Measurements from ENCODE around the gene TSPAN18.

TSPAN18 gene

GRCh38 chr11:44942029-44942955 lies 215.5 kb downstream of the TSPAN18 start:
- no peak for DNase-seq (ENCODE audit: low read depth)

DNA sequence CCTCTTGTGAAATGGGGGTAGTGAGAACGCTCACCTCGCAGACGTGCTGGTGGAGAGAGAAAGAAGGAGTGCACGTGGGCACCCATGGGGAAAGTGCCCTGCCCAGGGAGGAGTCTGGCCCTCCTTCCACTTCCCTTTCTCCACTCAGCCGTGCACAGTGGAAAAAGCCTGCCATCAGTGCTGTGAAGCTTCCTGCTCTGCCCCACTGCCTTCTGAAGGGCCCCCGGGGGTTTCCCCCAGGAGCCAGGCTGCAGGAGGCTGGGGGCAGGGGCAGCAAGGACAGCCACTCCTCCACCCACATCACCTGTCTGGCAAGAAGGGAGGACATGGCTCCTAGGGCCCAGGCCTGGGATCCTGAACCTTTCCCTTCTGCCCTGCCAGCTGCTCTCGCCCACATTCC lies 216.4 kb downstream of the TSPAN18 start:
- no peak for DNase-seq (ENCODE audit: low read depth)

DNA sequence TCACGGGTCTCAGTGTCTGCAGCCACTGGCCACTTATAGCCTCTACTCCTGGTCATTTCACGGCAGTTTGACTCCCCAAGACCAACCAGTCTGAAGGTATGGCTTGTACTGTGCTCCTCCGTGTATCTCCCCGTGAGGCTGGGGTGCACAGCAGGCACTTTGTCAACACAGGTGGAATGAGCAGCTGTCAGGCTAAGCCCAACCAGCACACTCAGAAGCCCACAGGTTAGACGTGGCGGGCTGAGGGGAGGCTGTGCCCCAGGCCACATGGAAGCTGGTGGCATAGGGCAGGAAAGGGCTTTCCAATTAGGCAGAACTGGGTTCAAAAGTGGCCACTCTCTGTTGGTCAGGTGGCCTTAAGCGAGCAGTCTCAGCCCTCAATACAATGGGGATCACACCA lies 216.9 kb downstream of the TSPAN18 start:
- no peak for DNase-seq (ENCODE audit: low read depth)

DNA sequence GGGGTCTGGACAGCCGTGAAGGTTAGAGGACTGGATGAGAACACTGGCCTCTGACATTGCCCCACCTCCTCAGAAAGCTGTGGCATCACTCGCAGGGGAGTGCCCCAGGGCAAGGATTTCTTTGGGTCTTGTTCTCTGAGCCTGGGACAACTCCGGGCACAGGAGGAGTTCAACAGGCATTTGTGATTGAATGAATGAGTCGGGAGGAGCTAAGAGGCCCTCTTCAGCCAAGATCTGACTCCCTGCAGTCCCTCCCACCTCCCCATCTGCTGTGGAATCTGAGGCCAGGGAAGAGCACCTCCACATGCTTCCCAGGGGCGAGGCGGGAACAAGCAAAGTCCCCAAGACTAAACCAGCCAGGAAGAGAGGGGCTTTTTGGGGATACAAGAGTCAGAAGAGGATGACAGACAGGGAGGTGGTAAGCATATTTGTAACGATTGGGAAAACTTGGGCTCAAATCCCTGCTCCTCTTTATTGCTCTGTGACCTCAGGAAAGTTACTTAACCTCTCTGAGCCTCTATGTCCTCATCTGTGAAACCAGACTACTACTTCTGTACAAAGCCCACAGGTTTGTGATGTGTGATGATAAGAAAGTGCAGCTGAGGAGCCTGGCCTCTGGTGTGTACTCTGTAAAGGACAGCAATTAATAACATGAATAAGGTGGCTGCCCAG lies 217.6 kb downstream of the TSPAN18 start:
- DNase-seq (ENCODE audit: low read depth) = no peak

DNA sequence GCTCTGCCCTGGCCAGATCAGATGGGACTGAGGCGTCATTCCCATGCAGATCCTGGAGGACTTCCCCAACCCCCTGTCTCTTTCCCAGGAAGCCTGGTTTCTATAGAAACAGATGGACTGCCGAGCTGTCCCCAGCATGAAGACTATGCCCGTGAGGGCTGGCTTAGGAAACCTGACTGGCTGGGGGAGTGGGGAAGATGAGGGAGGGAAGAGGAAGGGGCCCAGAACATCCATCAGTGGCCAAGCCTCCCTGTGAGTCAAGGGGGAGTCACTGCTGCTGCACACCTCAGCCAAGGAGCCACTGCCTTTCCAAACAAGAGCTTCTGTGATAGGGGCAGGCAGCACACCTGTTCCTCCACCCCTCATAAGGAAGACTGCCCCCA lies 218.1 kb downstream of the TSPAN18 start:
- no peak for DNase-seq (ENCODE audit: low read depth)

DNA sequence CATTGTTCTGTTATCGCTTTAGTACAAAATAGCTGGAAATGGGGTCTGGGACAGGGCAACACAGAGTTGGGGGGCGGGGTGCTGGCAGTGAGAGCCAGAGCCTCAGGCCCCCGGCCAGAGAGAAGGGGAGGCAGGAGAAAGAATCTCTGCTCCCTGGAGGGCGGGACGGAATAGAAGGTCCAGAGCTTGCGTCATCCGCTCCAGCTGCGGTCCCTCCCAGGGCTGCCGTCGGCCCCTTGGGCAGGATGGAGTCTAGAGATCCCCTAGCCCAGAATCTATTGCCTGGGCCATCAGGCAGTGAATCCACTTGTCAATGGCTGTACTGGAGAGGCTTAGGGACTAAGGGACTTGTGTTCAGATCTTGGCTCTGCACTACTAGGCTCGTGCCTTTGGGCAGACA lies 218.9 kb downstream of the TSPAN18 start:
- DNase-seq (ENCODE audit: low read depth) = no peak

- no peak for DNase-seq (ENCODE audit: low read depth)
These were observed 219.5 kb downstream of the TSPAN18 start for GRCh38 chr11:44946263-44946662.

DNA sequence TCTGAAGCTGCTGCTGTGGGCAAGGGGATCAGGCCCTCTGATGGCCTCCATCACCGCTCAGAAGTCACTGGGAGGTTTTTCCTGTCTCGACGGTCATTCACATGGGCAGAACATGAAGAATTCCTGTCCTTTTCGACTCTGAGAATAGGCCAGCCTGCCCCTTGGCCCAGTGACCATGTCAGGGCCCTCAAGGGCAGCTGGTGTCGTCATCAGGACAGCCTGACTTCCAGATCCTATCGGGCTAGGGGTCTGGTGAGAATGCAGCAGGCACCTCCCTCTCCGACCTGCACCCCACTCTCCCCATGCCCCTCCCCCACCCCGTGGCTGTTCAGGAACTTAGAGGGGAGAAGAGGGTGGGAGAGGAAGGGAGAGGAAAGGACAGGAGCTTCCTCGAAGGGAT lies 220.4 kb downstream of the TSPAN18 start:
- no peak for DNase-seq (ENCODE audit: low read depth)

GRCh38 chr11:44948155-44948554 lies 221.4 kb downstream of the TSPAN18 start:
- no peak for DNase-seq (ENCODE audit: low read depth)

DNA sequence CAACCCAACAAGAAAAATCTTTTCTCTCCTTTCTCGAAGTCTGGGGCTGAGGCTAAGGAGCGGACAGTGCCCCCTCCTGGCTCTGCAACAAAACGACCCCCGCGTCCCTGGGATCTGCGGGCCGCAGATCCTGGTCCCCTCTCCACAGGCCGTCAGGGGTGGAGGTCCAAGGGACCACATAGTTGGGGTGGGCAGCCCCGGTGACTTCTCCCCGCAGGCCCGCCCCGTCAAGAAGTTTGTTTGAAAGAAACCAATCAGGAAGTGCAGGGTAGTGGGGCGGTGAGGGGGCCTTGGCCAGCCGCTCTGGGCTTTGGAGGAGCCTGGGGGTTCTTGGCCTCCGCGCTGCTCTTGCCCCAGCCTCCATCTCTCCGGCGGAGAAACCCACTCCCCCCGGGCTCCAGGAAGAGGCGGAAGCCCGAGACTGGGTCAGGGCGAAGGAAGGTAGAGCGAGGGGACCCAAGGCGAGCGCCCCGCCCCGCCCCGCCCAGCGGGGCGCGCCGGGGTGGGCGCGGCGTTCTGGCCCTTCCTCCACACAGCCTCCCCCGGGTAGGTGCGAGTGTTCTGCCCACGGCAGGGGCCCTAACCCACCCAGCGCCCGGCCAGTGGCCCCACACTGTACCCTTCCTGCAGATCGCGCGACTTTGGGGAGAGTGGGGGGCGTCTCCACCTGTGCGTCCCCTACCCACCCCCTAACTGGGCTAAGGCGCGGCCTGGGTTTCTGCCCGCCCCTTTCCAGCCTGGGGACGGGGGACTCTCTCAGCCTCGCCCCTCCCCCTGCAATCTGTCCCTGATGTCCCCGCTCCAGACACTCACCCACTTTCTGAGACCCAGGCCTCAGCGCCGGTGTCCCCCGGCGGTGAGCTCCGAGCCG lies 222.6 kb downstream of the TSPAN18 start:
- DNase-seq (ENCODE audit: low read depth) = no peak

DNA sequence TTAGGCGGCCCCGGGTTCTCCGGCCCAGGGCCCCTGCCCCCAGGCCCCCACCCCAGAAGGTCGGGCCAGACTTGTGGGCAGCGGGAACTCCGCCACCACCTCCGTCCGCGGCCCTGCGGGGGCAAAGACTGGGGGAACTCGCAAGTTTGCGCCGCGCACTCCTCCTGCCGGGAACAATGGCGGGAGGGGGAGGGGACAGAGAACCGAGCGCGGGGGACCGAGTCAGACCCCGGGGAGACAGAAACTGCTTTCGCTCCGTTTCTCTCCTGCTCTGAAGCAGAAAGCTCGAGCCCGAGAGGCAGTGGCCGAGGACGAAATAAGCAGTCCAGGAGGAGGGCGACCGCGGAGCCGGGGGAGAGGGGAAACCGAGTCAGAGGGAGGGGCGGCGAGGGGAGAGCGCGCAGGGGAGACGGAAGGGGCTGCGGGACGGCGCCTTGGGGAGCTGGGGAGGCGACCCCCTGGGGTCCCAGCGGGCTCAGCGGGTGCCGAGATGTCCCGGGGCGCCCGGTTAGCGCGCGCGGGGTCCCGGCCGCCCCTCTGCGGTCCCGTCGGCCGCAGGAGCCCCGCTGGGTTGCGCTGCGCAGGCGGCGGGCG lies 223.4 kb downstream of the TSPAN18 start:
- DNase-seq (ENCODE audit: low read depth) = no peak

GRCh38 chr11:44950625-44951476 lies 224.1 kb downstream of the TSPAN18 start, which contains the start of gene TP53I11:
TP53I11 (minus strand) TSS chr11:44950883; CDS start chr11:44938335, 12,548 bp downstream.
- peak; percentile 7 for DNase-seq (ENCODE audit: low read depth)

DNA sequence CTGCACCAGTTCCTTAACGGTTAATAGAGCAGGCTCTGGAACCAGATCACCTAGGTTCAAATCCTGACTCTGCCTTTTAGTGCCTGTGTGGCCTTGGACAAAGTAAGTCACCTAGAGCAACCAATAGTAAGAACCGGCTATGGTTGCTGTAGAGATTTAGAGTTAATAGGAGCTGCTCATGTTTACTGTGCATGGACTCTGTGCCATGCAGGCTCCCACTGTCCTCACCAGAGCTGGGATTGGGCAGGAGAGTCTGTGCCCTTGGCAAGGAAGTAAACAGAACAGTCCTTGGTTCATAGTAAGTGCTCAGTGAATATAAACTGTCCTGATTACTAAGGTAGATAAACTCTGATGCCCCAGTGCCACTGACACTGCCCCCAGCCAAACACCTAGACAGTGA lies 225.3 kb downstream of the TSPAN18 start:
- no peak for DNase-seq (ENCODE audit: low read depth)

- no peak for DNase-seq (ENCODE audit: low read depth)
These were observed 225.9 kb downstream of the TSPAN18 start for GRCh38 chr11:44952500-44953260.

- DNase-seq (ENCODE audit: low read depth) = no peak
These were observed 227.5 kb downstream of the TSPAN18 start for GRCh38 chr11:44954051-44954906.

DNA sequence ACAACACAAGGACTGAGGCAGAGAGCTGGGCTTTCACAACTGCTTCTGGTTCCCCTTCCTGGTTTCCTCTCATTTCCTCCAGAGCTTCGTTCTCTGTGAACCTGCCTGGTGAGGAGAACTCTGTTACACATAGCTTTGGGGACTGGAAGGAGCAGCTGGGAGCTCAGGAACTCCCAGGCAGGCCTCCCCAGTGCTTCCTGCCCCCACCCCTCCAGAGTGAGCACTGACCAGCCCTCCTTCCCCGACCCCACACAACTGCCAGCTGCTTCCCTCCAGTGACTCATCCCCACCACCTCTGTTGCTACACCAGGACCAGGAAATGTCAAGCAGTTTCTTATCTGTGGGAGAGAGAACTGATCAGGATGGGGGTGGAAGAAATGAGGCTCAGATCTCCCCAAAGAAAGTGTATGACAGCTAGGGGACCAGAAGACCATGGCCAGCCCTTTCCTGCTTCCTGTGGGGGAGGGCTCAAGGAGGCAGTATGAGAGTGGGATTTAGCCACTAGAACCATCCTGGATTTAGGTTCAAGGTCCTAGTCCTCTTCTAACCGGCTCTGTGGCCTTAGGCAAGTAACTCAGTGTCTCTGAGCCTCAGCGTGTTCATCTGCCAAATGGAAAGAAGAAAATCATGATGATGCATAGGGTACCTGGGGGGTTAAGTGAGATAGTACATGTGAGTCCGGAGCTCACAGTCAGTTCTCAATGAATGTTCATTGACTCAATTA lies 228.4 kb downstream of the TSPAN18 start:
- no peak for DNase-seq (ENCODE audit: low read depth)

DNA sequence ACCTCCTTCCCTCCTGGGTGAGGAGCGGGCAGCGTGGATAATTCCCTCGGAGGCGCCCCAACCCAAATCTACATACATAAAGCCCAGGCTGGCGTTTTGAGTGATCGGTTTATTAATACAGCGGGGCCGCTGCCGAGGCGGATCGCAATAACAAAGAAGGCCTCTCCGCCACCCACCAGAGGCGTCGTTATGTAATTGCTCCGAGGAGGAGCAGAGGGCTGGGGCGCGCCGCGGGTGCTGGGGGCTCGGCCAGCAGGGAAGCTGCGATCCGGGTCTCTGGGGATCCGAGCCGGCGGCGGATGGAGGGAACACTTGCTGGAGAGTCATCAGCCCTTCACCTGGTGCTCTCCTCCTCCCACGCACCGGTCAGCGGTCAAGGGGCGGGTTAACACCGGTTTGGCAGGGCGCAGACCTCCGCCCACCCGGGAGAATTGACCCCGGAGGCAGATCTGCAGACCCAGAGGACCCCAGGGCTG lies 230.3 kb downstream of the TSPAN18 start:
- DNase-seq (ENCODE audit: low read depth) = no peak

Measured in T follicular helper cell (primary cell).